ENCODE data around the gene SLC12A7. TPM values are rescaled to one million over a fixed set of nuclear protein-coding genes. Genes with fewer than 3 reads are reported as not detected.
A peak's percentile ranks its signal among the peaks of the same experiment; 100 is the strongest.

The SLC12A7 gene
- total and polyA plus RNA-seq, 9 of the 15 experiments (the other 6 are each of a cell fraction or from before 2014, with no cell fraction given): 0.01 to 3.1 (median 0.56) TPM

DNA sequence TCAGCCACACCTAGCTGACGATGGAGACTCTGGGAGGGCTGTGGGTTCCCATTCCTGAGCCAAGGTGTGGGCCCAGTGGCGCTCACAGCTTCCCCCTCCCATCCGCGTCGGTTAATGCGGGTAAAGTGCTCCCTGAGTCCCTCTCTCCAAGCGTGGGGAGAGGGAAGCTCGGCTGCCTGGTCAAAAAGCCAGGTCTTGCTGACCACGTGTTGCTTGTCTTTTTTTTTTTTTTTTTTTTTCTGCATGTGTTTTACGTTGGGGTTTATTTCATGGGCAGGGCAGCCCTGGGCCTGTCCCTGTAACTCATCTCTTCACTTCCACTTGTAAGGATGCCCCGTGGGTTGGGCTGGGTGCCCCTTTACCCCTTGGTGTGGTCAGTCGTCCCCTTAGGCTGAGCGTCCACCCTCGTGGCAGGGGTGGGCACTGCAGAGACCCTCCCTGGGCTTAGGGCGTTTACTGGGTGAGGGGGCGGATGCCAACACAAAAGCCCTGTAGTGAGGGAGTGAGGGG is 91.4 kb downstream of the SLC12A7 start:
- Histone ChIP-seq H3K9ac (ENCODE audit: insufficient read depth in 1 of 2, low read depth in 2 of 2, low read length in 2 of 2) (no peak overlapping the region), H3K4me2 (ENCODE audit: insufficient read depth, low read length) (no peak overlapping the region), H3K4me3 (no peak overlapping the region), H3K9me3 (replicated peaks; ENCODE audit: control insufficient read depth, insufficient read depth, low read depth, low read length) (no peaks in the 10 kb centered on the region), H3K9me1 (ENCODE audit: control insufficient read depth, insufficient read depth, low read length) (no peaks in the 10 kb centered on the region), H3K4me1 (replicated peaks in 1 of 2; ENCODE audit: control insufficient read depth in 2 of 2, insufficient read depth in 2 of 2, low read length in 2 of 2) (no peaks in the 10 kb centered on the region; a peak in 2 of 5 replicates), H3K79me2 (ENCODE audit: control insufficient read depth, insufficient read depth, low read length) (no peaks in the 10 kb centered on the region), H2AFZ (ENCODE audit: low read depth, low read length) (no peak overlapping the region), H4K20me1 (replicated peaks; ENCODE audit: control insufficient read depth, insufficient read depth, low read length) (peaks cover 41% of the 10 kb centered on the region), H3K27me3 (ENCODE audit: control insufficient read depth in 2 of 2, insufficient read depth in 2 of 2, low read length in 2 of 2) (peaks cover 42 to 54% of the 10 kb centered on the region in 2 experiments), H3K36me3 (ENCODE audit: control insufficient read depth, insufficient read depth, low read length) (no peaks in the 10 kb centered on the region), H3K27ac (ENCODE audit: extremely low read depth, low read depth, low read length) (no peak overlapping the region)
- DNase-seq (ENCODE audit: extremely low read depth in 1 of 4, low spot score in 3 of 4): no peak
- in situ Hi-C loops (cut with MboI): loop anchor here (10.0 kb wide), 1 partner anchor 124 kb away; no protein-coding TSS in a partner anchor
- TF ChIP-seq SAP30 (IDR thresholded peaks at IDR 0.05; ENCODE audit: borderline replicate concordance, insufficient read depth, low read depth, low read length, poor library complexity, severe bottlenecking): no peak
- TF ChIP-seq, protein P1, sequence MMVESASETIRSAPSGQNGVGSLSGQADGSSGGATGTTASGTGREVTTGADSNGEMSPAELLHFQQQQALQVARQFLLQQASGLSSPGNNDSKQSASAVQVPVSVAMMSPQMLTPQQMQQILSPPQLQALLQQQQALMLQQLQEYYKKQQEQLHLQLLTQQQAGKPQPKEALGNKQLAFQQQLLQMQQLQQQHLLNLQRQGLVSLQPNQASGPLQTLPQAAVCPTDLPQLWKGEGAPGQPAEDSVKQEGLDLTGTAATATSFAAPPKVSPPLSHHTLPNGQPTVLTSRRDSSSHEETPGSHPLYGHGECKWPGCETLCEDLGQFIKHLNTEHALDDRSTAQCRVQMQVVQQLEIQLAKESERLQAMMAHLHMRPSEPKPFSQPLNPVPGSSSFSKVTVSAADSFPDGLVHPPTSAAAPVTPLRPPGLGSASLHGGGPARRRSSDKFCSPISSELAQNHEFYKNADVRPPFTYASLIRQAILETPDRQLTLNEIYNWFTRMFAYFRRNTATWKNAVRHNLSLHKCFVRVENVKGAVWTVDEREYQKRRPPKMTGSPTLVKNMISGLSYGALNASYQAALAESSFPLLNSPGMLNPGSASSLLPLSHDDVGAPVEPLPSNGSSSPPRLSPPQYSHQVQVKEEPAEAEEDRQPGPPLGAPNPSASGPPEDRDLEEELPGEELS (CRISPR knock-in tag; IDR thresholded peaks at IDR 0.05; ENCODE audit: borderline replicate concordance): no peak
- TF ChIP-seq, protein P2, sequence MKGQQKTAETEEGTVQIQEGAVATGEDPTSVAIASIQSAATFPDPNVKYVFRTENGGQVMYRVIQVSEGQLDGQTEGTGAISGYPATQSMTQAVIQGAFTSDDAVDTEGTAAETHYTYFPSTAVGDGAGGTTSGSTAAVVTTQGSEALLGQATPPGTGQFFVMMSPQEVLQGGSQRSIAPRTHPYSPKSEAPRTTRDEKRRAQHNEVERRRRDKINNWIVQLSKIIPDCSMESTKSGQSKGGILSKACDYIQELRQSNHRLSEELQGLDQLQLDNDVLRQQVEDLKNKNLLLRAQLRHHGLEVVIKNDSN (CRISPR knock-in tag; IDR thresholded peaks at IDR 0.05): peak; percentile 60
- TF ChIP-seq, protein P3, sequence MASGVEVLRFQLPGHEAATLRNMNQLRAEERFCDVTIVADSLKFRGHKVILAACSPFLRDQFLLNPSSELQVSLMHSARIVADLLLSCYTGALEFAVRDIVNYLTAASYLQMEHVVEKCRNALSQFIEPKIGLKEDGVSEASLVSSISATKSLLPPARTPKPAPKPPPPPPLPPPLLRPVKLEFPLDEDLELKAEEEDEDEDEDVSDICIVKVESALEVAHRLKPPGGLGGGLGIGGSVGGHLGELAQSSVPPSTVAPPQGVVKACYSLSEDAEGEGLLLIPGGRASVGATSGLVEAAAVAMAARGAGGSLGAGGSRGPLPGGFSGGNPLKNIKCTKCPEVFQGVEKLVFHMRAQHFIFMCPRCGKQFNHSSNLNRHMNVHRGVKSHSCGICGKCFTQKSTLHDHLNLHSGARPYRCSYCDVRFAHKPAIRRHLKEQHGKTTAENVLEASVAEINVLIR (CRISPR knock-in tag; IDR thresholded peaks at IDR 0.05): no peak
- TF ChIP-seq ZNF384 (IDR thresholded peaks at IDR 0.05; ENCODE audit: low read depth, low read length): 0 out of 2 replicates have a peak, but pooled peaks have one; percentile 19
- no TSS peak for BruUV-seq (replicated peaks)
- WGBS (ENCODE audit: insufficient coverage, low coverage, missing lambda C conversion rate): 4% methylated on average over 15 of the region's 16 CpGs
- ChIA-PET CTCF (ENCODE audit: low intra/inter-chr PET ratio) (no interaction called here), POLR2A (interaction anchor here (2.3 kb wide), 1 partner anchor 13 kb away, joined by 10 read pairs; the partner anchor contains the start of gene NKD2)
- ATAC-seq: peak; percentile 39; the same call in 2 of the 3 replicates
- no peak for FAIRE-seq
- intact Hi-C loops (cut with micrococcal nuclease): no loop called here

Measured in K562 (cell line).